Astrocyte (in vitro differentiated cells and primary cell): ENCODE results near the gene ZNF98. TPM values are rescaled to one million over a fixed set of nuclear protein-coding genes. Genes with fewer than 3 reads are reported as not detected.

ENCODE experiments used
- DNase-seq: peaks from one replicate; pipeline ENCODE4 v3.0.0-alpha.2; 2010; ENCODE audit warnings: low read depth
- FAIRE-seq: peaks from 2 replicates; lab custom pipeline; 2011; peaks lifted over from hg19 to GRCh38; lab: Jason Lieb, UNC
- H2AFZ ChIP-seq: 2 replicates; pipeline ENCODE4 v1.6.0; 2012; ENCODE audit warnings: low read depth, low read length, inconsistent platforms
- H3K27ac ChIP-seq: 2 replicates; pipeline ENCODE4 v1.5.1; 2011; ENCODE audit warnings: low read depth, low read length, inconsistent platforms
- H3K27me3 ChIP-seq: 2 replicates; pipeline ENCODE4 v1.6.0; 2011; ENCODE audit warnings: low read length, inconsistent platforms; ENCODE audit not compliant: insufficient read depth
- H3K36me3 ChIP-seq: 2 replicates; pipeline ENCODE4 v1.5.1; 2011; ENCODE audit warnings: low read length, inconsistent platforms; ENCODE audit not compliant: insufficient read depth
- H3K4me1 ChIP-seq: 2 replicates; pipeline ENCODE4 v1.5.1; 2011; ENCODE audit warnings: low read length, inconsistent platforms; ENCODE audit not compliant: insufficient read depth
- H3K4me2 ChIP-seq: 2 replicates; pipeline ENCODE4 v1.6.0; 2012; ENCODE audit warnings: low read length, inconsistent platforms
- H3K4me3 ChIP-seq: 2 replicates; pipeline ENCODE4 v1.5.1; 2011; ENCODE audit warnings: low read depth, mild to moderate bottlenecking, low read length, inconsistent platforms; ENCODE audit not compliant: insufficient read depth
- H3K79me2 ChIP-seq: 2 replicates; pipeline ENCODE4 v1.6.0; 2012; ENCODE audit warnings: mild to moderate bottlenecking, low read length, inconsistent platforms; ENCODE audit not compliant: insufficient read depth
- H3K9ac ChIP-seq: 2 replicates; pipeline ENCODE4 v1.6.0; 2012; ENCODE audit warnings: mild to moderate bottlenecking, low read length, inconsistent platforms
- H3K9me3 ChIP-seq: 2 replicates; pipeline ENCODE4 v1.5.1; 2012; ENCODE audit warnings: low read depth, mild to moderate bottlenecking, low read length, inconsistent platforms; ENCODE audit not compliant: insufficient read depth
- H4K20me1 ChIP-seq: 2 replicates; pipeline ENCODE4 v1.6.0; 2012; ENCODE audit warnings: low read length, inconsistent platforms; ENCODE audit not compliant: insufficient read depth
- H3K27ac Mint-ChIP-seq: one replicate; pipeline ENCODE4 v1.8.0; 2021; ENCODE audit warnings: mild to moderate bottlenecking, mixed read lengths; ENCODE audit not compliant: unreplicated experiment
- H3K27me3 Mint-ChIP-seq: one replicate; pipeline ENCODE4 v1.8.0; 2021; ENCODE audit warnings: low read depth, mixed read lengths; ENCODE audit not compliant: unreplicated experiment
- H3K36me3 Mint-ChIP-seq: one replicate; pipeline ENCODE4 v1.8.0; 2021; ENCODE audit warnings: low read depth, mixed read lengths; ENCODE audit not compliant: unreplicated experiment
- H3K4me1 Mint-ChIP-seq: one replicate; pipeline ENCODE4 v1.8.0; 2021; ENCODE audit warnings: low read depth, mixed read lengths; ENCODE audit not compliant: unreplicated experiment
- H3K4me3 Mint-ChIP-seq: one replicate; pipeline ENCODE4 v1.8.0; 2021; ENCODE audit warnings: mild to moderate bottlenecking, moderate library complexity, mixed read lengths; ENCODE audit not compliant: unreplicated experiment
- H3K9me3 Mint-ChIP-seq: one replicate; pipeline ENCODE4 v1.8.0; 2021; ENCODE audit warnings: mild to moderate bottlenecking, mixed read lengths; ENCODE audit not compliant: unreplicated experiment
- EZH2 ChIP-seq: IDR thresholded peaks from 2 replicates; pipeline ENCODE4 v1.6.1; 2012; ENCODE audit warnings: mild to moderate bottlenecking, low read length, inconsistent platforms; ENCODE audit not compliant: insufficient read depth
- total RNA-seq: library from RNA; stranded (reverse); gene quantifications from 2 replicates; pipeline ENCODE4 v1.2.1, GENCODE V29; 2021
- TF ChIP-seq, protein P1 (sequence below): IDR thresholded peaks from 2 replicates; pipeline ENCODE4 v1.5.1; 2011; ENCODE audit warnings: low read depth, mild to moderate bottlenecking, inconsistent platforms, low read length, moderate library complexity; ENCODE audit not compliant: insufficient read depth

Gene ZNF98
- total RNA-seq, 1 donor from 2014 or later, result not detected

DNA sequence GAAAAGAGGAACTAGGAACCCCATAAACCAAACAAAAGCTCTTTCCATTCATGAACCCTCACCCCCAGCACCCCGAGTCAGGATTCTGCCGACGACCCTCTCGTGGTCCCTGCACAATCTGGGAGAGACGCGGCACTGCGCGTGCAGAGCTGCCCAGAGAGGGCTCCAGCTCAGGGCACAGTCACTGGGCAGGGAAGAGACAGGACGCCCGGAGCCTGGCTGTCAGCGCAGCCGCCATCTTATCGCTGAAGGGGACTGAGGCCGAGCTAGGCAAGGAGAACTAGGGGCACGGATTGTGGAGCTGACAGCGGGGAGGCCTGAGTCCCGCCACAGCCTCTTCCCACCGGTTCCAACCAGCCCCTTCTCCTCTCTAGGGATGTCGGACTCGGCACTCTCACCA, 349 bp downstream of the ZNF98 start:
- Histone ChIP-seq H3K79me2 (no peaks in the 10 kb centered on the region), H2AFZ (no peak overlapping the region), H3K4me1 (no peaks in the 10 kb centered on the region), H3K4me3 (no peak overlapping the region), H3K4me2 (no peak overlapping the region), H3K9ac (no peak overlapping the region), H3K27ac (no peak overlapping the region), H3K27me3 (no peaks in the 10 kb centered on the region), H3K36me3 (no peaks in the 10 kb centered on the region), H3K9me3 (peaks cover 4% of the 10 kb centered on the region), H4K20me1 (no peaks in the 10 kb centered on the region)
- Mint-ChIP-seq H3K4me1 (no peaks in the 10 kb centered on the region), H3K4me3 (no peak overlapping the region), H3K9me3 (peaks cover 12% of the 10 kb centered on the region), H3K36me3 (no peaks in the 10 kb centered on the region), H3K27me3 (no peaks in the 10 kb centered on the region), H3K27ac (no peak overlapping the region)
- TF ChIP-seq, protein P1, sequence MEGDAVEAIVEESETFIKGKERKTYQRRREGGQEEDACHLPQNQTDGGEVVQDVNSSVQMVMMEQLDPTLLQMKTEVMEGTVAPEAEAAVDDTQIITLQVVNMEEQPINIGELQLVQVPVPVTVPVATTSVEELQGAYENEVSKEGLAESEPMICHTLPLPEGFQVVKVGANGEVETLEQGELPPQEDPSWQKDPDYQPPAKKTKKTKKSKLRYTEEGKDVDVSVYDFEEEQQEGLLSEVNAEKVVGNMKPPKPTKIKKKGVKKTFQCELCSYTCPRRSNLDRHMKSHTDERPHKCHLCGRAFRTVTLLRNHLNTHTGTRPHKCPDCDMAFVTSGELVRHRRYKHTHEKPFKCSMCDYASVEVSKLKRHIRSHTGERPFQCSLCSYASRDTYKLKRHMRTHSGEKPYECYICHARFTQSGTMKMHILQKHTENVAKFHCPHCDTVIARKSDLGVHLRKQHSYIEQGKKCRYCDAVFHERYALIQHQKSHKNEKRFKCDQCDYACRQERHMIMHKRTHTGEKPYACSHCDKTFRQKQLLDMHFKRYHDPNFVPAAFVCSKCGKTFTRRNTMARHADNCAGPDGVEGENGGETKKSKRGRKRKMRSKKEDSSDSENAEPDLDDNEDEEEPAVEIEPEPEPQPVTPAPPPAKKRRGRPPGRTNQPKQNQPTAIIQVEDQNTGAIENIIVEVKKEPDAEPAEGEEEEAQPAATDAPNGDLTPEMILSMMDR, result no peak
- no peak for TF ChIP-seq EZH2
- FAIRE-seq, result no peak
- no peak for DNase-seq

DNA sequence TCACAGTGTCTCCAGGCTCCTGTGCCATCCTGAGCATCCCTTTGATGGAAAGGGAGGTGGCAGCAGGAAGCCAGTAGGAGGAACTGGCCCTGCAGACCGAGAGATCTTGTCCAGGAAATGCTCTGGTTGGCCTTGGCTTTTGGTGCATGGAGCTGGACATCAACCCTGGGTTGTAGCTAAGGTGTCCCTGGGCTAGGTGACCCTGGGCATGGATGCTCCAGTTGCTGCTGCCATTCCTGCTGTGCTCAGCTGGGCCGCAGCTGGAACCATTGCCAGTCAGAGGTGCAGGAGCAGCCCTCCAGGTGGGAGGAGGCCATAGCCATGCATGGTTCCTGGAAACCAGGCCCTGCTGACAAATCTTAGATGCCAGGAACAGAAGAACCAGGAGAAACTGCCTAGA, 67.5 kb downstream of the ZNF98 start:
- Mint-ChIP-seq H3K9me3 (peaks cover 16% of the 10 kb centered on the region), H3K27ac (no peak overlapping the region), H3K27me3 (no peaks in the 10 kb centered on the region), H3K4me3 (no peak overlapping the region), H3K4me1 (no peaks in the 10 kb centered on the region), H3K36me3 (no peaks in the 10 kb centered on the region)
- DNase-seq (no peak), FAIRE-seq (no peak)
- Histone ChIP-seq H3K36me3 (no peaks in the 10 kb centered on the region), H3K4me2 (no peak overlapping the region), H3K79me2 (no peaks in the 10 kb centered on the region), H2AFZ (no peak overlapping the region), H3K27me3 (no peaks in the 10 kb centered on the region), H3K9me3 (peaks cover 7% of the 10 kb centered on the region), H3K9ac (no peak overlapping the region), H4K20me1 (no peaks in the 10 kb centered on the region), H3K4me1 (no peaks in the 10 kb centered on the region), H3K4me3 (no peak overlapping the region), H3K27ac (no peak overlapping the region)
- TF ChIP-seq EZH2, result no peak
- TF ChIP-seq, protein P1, result no peak

Other genes starting within 250 kb of the ZNF98 start
- 0.07 TPM in 1 of 2 replicates, not detected in the other for gene ZNF676, start 225.4 kb downstream of the ZNF98 start, total RNA-seq
- gene ZNF729, start 135.9 kb downstream of the ZNF98 start, total RNA-seq, result not detected in 2 replicates
- not detected in 2 replicates for gene ZNF492, start 212.0 kb upstream of the ZNF98 start, total RNA-seq